ENCODE results near the gene IQCM.

- TF ChIP-seq, protein P1, sequence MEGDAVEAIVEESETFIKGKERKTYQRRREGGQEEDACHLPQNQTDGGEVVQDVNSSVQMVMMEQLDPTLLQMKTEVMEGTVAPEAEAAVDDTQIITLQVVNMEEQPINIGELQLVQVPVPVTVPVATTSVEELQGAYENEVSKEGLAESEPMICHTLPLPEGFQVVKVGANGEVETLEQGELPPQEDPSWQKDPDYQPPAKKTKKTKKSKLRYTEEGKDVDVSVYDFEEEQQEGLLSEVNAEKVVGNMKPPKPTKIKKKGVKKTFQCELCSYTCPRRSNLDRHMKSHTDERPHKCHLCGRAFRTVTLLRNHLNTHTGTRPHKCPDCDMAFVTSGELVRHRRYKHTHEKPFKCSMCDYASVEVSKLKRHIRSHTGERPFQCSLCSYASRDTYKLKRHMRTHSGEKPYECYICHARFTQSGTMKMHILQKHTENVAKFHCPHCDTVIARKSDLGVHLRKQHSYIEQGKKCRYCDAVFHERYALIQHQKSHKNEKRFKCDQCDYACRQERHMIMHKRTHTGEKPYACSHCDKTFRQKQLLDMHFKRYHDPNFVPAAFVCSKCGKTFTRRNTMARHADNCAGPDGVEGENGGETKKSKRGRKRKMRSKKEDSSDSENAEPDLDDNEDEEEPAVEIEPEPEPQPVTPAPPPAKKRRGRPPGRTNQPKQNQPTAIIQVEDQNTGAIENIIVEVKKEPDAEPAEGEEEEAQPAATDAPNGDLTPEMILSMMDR (IDR thresholded peaks at IDR 0.05) = no peak
- no peak for TF ChIP-seq POLR2A (IDR thresholded peaks at IDR 0.05)
Observed at GRCh38 chr4:149370002-149370401, 445.6 kb downstream of the IQCM start.

Data from heart left ventricle (tissue), 13 donors.